GM12891 (cell line): ENCODE results near the gene CCDC24.

Source experiments
- DNase-seq: peaks from one replicate; pipeline ENCODE4 v3.0.0; 2011; ENCODE audit warnings: low spot score; ENCODE audit not compliant: insufficient read length
- FAIRE-seq: peaks from 2 replicates; lab custom pipeline; 2011; peaks lifted over from hg19 to GRCh38; lab: Jason Lieb, UNC
- PAX5 ChIP-seq: IDR thresholded peaks from 2 replicates; pipeline ENCODE4 v1.6.1; 2011; ENCODE audit warnings: low read length, moderate library complexity, mild to moderate bottlenecking; ENCODE audit not compliant: insufficient read depth, severe bottlenecking
- POLR2A ChIP-seq: IDR thresholded peaks from 2 replicates; pipeline ENCODE4 v1.6.1; 2011; ENCODE audit warnings: low read depth, low read length, control low read depth
- POLR2AphosphoS5 ChIP-seq: IDR thresholded peaks from 2 replicates; pipeline ENCODE4 v1.6.1; 2011; ENCODE audit warnings: low read depth, low read length, control low read depth
- POU2F2 ChIP-seq: IDR thresholded peaks from 2 replicates; pipeline ENCODE4 v1.6.1; 2011; ENCODE audit warnings: low read depth, mild to moderate bottlenecking, control low read depth, low read length, moderate library complexity
- SPI1 ChIP-seq: IDR thresholded peaks from 2 replicates; pipeline ENCODE4 v1.6.1; 2011; ENCODE audit warnings: low read depth, low read length, control low read depth
- TAF1 ChIP-seq: IDR thresholded peaks from 2 replicates; pipeline ENCODE4 v1.6.1; 2011; ENCODE audit warnings: low read depth, low read length, control low read depth

The CCDC24 gene

GRCh38 chr1:44008259-44008658 is 16.9 kb downstream of the CCDC24 start:
- TF ChIP-seq POLR2AphosphoS5 (no peak), POU2F2 (no peak), TAF1 (no peak), SPI1 (no peak), POLR2A (no peak), PAX5 (no peak)
- DNase-seq (no peak), FAIRE-seq (no peak)

GRCh38 chr1:44010935-44011471 is 19.6 kb downstream of the CCDC24 start:
- TF ChIP-seq TAF1 (no peak), POU2F2 (no peak), PAX5 (no peak), POLR2AphosphoS5 (no peak), POLR2A (no peak), SPI1 (no peak)
- no peak for DNase-seq
- no peak for FAIRE-seq

- TF ChIP-seq SPI1 (no peak), PAX5 (no peak), POLR2A (no peak), POU2F2 (no peak), POLR2AphosphoS5 (no peak), TAF1 (no peak)
- DNase-seq (no peak), FAIRE-seq (no peak)
Observed at GRCh38 chr1:44012404-44012803, 21.0 kb downstream of the CCDC24 start.

DNA sequence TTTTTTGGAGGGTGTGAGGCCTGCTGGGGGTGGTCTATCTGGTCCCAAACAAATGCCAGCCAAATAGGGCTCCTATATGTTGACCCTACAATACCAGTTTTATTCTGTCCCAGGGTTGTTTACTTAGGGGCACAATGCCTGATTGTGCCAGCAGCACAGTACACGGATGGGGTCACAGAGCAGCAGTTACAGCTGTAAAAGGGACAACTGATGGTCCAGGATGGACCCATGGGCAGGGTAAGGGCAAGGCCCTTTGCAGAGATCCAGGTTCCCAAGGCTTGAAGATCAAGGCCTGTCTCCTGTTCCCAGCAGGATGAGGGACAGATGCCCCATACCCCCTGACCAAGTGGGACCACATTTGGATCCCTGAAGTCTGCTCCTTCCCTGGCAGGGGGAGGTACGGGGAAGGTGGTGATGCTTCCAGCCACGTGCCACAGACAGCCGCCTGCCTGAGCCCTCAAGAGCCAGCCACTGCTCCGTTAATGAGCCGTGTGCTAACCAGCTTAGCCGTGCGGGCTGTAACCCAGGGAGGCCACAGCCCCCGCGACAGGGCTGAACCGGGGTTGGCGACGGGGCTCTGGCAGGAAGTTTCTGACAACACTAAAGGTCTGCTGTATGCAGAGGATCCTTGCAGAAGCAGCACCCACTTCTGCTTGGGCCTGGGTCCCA is 21.7 kb downstream of the CCDC24 start:
- FAIRE-seq = no peak
- TF ChIP-seq PAX5 (no peak), POLR2AphosphoS5 (no peak), SPI1 (no peak), POU2F2 (no peak), POLR2A (no peak), TAF1 (no peak)
- no peak for DNase-seq

- TF ChIP-seq POLR2AphosphoS5 (no peak), PAX5 (no peak), SPI1 (no peak), POLR2A (no peak)
- no peak for DNase-seq
- no peak for FAIRE-seq
Observed at GRCh38 chr1:44013949-44014348, 22.6 kb downstream of the CCDC24 start.

DNA sequence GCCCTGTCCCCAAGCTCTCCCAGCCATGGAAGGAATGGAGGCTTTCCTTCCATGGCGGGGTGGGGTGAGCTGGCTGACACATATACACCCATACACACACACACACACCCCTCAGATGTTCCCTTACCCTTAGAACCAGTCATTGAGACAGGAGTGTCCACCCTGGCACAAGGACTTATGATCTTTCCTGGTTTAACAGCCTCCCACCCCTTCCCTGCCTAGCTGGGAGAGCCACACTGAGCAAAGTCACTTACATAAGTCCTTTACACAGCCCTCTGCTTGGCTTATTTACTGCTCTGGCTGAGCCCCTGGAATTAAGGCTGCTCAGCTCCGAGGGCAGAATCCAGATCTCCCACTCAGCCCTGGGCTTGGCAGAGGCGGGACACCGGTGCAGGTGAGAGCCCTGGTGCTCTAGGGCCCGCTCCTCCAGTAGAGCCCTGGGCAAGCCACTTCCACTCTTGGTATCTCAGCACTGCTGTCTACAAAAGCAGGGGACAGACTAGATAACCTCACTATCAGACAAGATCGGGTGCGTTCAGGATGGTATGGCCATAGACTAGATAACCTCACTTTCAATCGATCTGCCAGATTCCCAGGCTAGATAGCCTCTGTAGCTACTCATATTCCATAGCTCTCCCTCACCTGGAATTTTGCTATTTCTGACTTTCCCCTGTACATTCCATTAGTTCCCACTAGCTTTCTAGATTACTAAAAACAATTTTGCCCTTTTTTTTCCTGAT is 23.1 kb downstream of the CCDC24 start:
- DNase-seq (no peak), FAIRE-seq (no peak)
- TF ChIP-seq TAF1 (no peak), SPI1 (no peak), POLR2AphosphoS5 (no peak), POU2F2 (no peak), POLR2A (no peak), PAX5 (no peak)

DNA sequence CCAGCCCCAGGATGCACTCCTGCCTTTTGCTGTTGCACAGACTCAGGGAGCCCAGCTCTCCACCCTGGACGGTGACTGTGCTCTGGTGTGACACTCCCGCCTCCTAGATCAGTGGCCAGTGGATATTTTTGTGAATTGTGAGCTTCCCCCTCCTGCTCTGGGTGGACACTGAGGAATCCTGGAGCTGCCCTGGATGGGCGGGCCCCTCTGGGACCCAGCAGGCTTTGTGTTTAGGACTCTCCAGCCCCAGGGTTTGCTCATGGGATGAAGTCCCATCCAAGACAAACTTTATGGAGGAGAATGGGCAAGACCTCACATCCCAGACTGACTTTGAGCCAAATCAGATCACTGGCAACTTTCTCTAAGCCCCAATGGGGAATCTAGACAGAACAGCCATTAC is 23.8 kb downstream of the CCDC24 start:
- DNase-seq = no peak
- no peak for FAIRE-seq
- TF ChIP-seq POLR2A = no peak
- TF ChIP-seq TAF1 = no peak
- TF ChIP-seq SPI1 = no peak
- TF ChIP-seq PAX5 = no peak
- no peak for TF ChIP-seq POU2F2
- no peak for TF ChIP-seq POLR2AphosphoS5

DNA sequence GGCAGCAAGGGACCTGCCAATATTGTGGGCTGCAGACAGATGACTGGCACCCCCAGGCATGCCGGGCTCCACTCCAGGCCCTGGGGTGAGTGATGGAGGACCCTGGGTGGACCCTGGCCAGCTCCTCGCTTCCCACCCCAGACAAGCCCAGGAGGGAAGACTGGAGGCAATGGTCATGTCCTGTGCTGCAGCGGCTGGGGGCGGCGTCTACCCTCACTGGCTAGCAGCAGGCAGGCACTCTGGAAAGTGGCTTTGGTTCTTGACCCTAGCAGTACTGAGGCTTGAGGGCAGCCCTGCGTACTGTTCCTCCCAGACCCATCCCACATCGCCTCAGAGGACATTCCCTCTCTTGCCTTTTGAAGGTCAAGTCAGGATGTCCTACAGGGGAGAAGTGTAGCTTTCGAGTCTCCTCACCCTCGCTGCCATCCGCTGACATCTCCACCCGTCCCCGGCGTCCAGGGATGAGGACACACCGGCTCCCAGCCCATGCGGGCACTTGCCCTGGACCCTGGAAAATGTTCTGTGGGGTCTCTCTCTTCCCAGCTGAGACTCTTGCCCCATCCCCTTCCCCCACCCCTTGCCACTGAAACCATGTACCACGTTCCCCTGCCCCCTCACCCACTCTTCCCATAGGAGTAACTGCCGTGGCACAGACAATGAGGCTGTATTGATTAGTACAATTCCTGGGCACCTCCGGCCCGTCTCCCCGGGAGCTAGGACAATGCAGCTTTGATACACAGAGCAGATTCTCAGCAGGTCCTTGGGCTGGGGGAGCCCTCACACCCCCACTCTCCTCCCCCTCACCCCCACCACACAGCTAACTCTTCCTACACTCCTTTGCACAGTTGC is 24.9 kb downstream of the CCDC24 start:
- DNase-seq = no peak
- FAIRE-seq = no peak
- TF ChIP-seq POLR2A (no peak), PAX5 (no peak), POU2F2 (no peak), SPI1 (no peak), TAF1 (no peak), POLR2AphosphoS5 (no peak)

DNA sequence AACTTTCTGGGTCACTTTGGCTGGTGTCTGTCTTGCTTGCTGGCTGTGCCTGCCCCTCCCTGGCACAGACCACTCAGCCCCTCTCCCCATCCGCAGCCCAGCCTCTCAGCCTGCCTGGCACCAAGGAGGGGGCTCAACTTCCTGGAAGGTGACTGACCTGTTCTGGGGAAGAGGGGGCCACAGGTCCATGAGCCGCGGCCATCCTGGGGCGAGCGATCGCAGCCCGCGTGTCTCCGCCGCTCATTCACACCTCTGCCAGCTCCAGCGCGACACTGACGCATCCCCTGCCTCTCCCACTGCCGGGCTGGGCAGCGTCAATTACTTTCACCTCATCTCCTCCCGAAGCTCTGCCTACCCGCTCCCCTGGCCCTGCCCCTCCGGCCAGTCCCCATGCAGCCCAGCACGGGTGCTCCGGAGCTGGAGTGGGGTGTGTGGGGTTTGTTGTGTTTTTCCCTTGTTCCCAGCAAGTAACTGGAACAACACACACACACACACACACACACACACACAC is 25.5 kb downstream of the CCDC24 start:
- no peak for DNase-seq
- FAIRE-seq = no peak
- no peak for TF ChIP-seq POLR2A
- TF ChIP-seq PAX5 = no peak
- no peak for TF ChIP-seq POU2F2
- TF ChIP-seq POLR2AphosphoS5 = no peak
- TF ChIP-seq TAF1 = no peak
- TF ChIP-seq SPI1 = no peak
